NAMALWA (cell line): Measurements from ENCODE around the gene DDO.
A peak's percentile ranks its signal among the peaks of the same experiment; 100 is the strongest.
"Not testable (repeated sequence)": the region's sequence is repeated elsewhere in the genome, so short reads cannot be mapped to it uniquely, and the experiment has no call there.

Experiments
- DNase-seq: peaks from one replicate; pipeline ENCODE4 v3.0.0-alpha.2; 2015; ENCODE audit warnings: low spot score

DDO gene

DNA sequence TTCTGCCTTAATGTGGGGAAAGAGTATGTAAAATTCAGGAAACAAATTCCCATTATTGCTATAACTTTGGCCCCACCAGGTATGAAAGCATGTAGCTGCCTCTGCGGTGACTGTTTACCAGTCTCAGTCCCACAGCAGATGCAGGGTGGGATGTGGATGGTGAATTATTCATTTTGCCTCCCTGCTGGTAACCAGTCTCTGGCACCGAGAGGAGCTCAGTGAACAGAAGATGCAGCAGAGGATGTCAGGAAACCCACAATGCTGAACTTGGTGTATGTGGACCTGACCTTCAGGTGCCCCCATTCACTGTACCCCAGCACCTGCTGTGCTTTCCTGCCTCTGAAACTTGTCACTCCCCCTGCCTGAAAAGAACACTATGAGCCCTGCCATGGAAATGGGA is 48.4 kb downstream of the DDO start:
- no peak for DNase-seq

- no peak for DNase-seq
Measured at GRCh38 chr6:110366256-110366655, 49.1 kb downstream of the DDO start.

GRCh38 chr6:110364364-110365105 is 50.8 kb downstream of the DDO start:
- no peak for DNase-seq

DNA sequence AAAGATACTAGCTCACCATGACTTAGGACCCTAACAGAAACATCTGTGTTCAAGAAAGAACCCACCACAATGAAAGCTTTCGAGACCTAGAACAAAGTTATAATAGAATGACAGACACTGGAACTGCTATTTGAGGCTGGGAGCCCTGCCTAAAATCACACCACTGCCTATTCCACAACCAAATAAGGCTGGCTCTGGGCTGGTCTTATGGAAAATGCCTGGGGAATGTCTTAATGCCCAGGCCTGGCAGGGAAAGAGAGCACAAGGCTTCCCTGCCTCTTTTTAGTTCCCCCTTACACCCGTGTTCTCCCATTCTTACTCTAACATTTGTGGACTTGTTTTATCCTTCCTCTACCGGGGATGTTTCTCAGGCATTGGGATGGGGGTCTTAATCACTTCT is 51.6 kb downstream of the DDO start:
- no peak for DNase-seq

GRCh38 chr6:110360676-110361075 is 54.7 kb downstream of the DDO start:
- no peak for DNase-seq

GRCh38 chr6:110359556-110359955 is 55.8 kb downstream of the DDO start:
- no peak for DNase-seq

- no peak for DNase-seq
Measured at GRCh38 chr6:110358553-110359160, 56.7 kb downstream of the DDO start.

DNA sequence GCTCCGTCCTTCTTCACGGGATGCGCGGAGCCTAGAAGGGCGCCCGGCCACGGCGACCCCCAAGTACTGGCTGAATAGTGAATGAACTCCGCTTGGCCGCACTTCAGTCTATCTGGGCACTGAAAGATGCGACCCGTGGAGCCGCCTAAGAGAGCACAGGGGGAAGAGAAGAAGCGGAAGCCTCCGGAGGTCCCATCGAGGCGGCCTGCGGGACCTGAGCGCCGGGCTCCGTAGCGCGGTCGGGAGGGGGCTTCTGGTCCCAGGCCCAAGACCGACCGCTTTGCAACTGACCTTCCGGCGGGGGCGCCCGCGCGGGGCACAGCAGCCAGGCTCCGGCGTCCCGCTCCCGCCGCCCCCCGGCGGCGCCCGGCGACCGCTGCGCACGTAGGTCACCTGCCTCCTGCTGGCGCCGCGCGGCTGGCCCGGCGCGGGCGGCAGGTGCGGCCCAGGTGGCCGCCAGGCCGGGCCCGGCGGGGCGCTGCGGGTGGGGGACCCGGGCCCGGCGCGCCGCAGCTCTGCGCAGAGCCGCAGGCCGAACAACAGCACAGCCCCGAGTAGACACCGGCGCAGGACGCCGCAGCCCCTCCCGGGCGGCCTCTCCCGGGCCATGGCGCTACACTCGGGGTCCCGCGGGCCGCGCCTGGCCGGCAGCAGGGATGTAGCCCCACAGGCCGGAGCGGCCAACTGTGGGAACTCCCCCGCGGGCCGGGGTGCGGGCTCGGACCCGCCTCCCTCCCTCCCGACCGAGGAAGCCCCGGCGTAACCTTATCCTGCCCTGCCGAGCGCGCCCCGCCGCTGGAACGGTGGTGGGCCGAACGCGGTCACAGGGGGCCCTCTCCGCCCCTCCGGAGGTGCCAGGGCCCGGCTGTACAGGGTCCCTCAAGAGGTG is 57.5 kb downstream of the DDO start, which contains the start of gene METTL24:
Gene METTL24 (minus strand): TSS at position 686 of the 889 bp plus-strand sequence. CDS start 77 bp downstream, at position 609.
- DNase-seq, result no peak

DNA sequence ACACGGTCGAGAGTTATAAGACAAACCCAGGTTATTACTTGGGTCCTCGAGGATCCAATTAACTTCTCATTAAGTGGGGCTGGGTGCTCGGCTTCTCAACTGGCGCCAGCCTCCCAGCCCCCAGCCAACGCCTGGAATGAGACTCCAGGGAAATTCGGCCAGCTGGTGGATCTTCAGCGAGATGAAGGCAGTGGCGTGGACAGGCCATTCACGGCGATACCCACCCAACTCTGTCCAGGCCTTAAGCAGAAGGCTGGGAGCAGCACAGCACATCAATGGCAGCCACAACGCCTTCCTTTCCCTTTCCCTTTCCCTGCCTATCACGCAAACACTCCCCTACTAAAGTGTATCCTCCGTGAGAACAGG is 58.1 kb downstream of the DDO start:
- no peak for DNase-seq

DNA sequence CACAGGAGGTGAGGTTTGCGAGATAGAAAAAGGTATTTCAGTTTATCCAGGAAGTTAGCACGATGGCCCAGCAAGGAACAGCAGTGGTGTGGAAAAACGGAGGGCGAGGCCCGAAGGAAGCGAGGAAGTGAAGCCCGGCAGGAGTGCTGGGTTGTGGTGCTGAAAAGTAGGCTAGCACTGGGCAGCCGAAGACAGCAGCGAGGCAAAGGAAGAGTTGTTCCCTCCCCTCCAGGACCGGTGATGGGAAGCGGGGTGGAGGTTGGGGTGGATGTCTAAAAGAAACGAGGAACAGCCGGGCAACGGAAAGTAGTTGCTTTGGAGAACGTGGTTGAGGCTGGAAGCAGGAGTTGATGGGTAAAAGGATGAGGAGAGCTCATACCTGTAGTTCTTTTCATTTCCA is 58.6 kb downstream of the DDO start:
- DNase-seq, result no peak

- no peak for DNase-seq
Measured at GRCh38 chr6:110355727-110356126, 59.6 kb downstream of the DDO start.

DNA sequence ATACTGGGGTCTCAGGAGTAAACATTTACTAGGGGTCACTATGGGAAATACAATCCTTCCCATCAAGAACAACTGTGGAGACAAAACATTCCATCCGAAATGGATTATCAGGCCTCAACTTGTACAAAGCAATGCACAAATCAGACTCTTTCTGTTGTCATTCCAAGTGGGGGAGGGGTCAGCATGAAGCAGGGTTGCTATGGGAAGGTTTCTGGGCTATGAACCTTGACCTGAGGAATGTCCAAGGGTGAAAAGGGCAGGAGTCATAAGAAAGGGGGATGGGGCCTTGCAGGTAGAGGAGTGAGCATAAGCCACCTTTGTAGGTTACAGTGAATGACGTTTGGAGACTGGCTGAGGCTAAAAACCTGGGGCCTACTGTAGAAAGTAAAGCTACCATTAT is 60.4 kb downstream of the DDO start:
- DNase-seq, result no peak

GRCh38 chr6:110354153-110354552 is 61.2 kb downstream of the DDO start:
- no peak for DNase-seq

GRCh38 chr6:110353457-110354001 is 61.8 kb downstream of the DDO start:
- DNase-seq, result no peak

DNA sequence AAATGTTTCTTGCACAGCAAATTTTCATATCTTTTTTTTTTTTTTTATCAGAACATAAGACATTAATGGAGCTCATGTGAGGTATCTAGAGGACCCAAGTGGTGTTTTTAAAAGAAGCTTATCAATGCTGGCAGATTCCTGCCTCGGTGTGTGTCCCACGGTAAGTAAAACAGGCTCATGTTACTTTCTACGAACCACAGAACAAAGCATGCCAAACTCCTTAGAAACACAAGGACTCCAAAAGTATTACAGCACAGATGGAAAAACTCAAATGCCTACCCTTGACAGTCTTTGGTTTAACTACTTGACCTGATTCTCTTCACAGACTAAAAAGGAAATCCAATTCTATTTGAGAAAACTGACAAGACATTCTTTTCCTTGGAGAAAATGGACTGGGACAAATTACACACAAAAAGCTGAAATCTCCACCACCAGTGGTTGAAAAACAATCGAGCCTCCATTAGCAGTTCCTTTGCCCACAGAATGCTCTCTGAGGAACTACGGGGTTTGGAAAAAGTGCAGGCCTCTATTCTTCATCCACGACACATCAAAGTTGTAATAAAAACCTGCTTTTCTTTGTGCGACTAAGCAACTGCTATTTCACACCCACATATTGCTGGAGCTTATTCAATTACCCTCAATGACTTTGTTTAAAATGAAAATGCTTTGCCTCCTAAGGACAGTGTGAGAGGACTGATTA is 62.7 kb downstream of the DDO start:
- no peak for DNase-seq

DNA sequence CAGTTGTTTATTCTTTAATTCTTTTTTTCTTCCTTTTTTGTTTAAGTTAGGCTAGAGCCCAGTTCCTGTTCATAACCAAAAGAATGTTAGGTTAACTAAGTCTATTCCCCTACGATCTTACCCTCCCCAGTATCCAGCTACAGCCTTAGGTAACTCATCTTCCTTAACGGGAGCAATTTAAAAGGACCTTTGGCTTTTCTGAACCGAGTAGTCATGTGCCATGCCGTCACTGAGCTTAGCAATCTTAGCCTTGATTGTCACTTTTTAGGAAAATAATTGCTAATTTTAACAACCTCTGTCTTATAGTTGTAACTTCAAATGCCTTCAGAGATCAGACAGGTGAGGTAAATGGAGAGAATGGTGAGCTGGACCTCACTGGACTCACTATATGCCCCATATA is 63.4 kb downstream of the DDO start:
- DNase-seq, result no peak

DNA sequence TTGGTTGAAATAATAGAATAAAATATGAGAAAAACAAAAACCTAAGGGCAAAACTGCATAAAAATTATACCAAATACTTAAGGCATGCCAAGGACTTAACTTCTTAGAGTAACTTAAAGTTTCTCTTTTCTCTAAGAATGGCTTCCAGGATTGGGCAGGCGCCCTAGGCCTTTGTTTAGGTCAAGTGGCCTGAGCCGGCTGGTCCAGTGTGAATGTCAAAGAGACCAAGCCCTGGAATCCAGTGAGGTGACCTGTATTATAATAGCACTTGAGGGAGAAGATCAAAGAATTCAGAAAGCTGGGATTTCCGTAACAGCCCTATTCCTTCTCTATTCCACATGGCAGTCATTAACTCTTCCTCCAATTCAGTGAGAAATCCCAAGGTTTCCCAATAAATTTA is 63.8 kb downstream of the DDO start:
- no peak for DNase-seq

DNA sequence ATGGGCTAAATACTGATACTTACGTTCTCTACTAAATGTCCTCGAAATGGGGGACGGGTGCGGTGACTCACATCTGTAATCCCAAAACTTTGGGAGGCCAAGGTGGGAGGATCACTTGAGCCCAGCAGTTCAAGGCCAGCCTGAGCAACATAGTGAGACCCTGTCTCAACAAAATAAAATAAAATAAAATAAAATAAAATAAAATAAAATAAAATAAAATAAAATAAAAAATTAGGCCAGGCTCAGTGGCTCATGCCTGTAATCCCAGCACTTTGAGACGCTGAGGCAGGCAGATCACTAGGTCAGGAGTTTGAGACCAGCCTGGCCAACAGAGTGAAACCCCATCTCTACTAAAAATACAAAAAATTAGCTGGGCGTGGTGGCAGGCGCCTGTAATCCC is 64.8 kb downstream of the DDO start:
- DNase-seq, result not testable (repeated sequence)

DNA sequence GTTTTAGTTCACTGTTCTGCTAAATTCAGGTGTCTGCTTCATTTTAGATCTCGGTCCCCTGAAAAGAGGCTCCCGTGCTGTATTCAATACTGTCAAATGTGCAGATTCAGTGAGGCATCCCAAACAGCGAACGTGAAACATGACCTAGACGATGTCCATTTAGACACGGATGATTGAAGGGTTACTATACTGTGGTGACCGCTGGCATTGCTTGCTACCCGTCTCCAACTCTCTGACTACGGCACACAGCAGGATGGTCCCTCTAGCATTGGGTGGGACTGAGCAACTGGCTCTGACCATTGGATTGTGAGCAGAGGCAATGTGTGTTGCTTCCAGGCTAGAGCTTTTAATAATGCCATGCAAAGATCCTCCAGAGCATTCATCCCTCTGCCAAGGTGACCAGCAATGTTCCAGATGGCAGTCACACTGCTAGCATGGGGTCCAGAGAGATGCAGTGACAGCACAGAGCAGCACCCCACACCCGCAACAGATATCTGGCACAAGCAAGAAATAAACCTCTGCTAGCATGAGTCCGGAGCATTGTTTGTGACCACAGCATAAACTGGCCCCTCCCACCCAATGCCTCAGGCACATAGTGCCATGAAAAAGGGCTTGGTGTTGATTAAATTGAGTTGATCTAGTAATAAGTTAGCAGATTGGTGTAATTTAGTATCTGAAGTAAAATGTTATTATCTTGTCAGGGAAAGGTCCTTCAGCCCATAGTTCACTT is 66.2 kb downstream of the DDO start:
- DNase-seq, result no peak

- peak; percentile 3 for DNase-seq
Measured at GRCh38 chr6:110345025-110345424, 70.3 kb downstream of the DDO start.

DNA sequence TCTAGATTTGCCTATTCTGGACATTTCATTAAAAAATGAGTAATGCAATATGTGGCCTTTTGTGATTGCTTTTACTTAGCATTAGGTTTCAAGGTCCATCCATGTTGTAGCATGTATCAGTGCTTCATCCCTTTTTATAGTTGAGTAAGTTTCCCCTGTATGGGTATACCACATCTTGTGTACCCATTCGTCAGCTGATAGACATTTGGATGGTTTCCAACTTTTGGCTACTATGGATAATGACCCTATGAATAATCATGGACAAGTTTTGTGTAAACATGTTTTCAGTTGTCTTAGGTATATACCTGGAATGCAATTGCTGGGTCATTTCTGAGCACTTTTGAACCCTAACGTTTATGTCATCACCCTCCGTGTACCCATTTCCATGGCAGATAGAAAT is 72.6 kb downstream of the DDO start:
- no peak for DNase-seq
